Spleen (tissue), 11 donors: ENCODE data around the gene MPDU1. TPM values are rescaled to one million over a fixed set of nuclear protein-coding genes. Genes with fewer than 3 reads are reported as not detected.
A peak's percentile ranks its signal among the peaks of the same experiment; 100 is the strongest.

ENCODE experiments used
- DNase-seq: peaks from one replicate; pipeline ENCODE4 v3.0.0-alpha.2; 2020
- H3K27ac ChIP-seq, 8 donors: fragments of 200-600 bp; sonication (generic) in 7 of 8; 1 replicate in 4 of 8; 2 replicates in 4 of 8; pipeline versions ENCODE4 v1.5.0 to v1.8.0; 2016 to 2021; ENCODE audit warnings: inconsistent platforms in 4 of 8, mild to moderate bottlenecking in 4 of 8, moderate library complexity in 1 of 8
- H3K27me3 ChIP-seq, 7 donors: fragments of 200-600 bp; sonication (generic) in 6 of 7; replicated peaks in 1 of 7; 1 replicate in 4 of 7; 2 replicates in 3 of 7; pipeline versions ENCODE4 v1.5.0 to v1.8.0; 2016 to 2021; ENCODE audit warnings: inconsistent platforms in 3 of 7, mild to moderate bottlenecking in 1 of 7
- H3K36me3 ChIP-seq, 6 donors: fragments of 200-600 bp; sonication (generic) in 5 of 6; 1 replicate in 4 of 6; 2 replicates in 2 of 6; pipeline versions ENCODE4 v1.5.0 to v1.8.0; 2016 to 2021; ENCODE audit warnings: inconsistent platforms in 2 of 6
- H3K4me1 ChIP-seq, 6 donors: fragments of 200-600 bp; sonication (generic) in 5 of 6; 1 replicate in 3 of 6; 2 replicates in 3 of 6; pipeline versions ENCODE4 v1.5.0 to v1.8.0; 2016 to 2021; ENCODE audit warnings: inconsistent platforms in 3 of 6
- H3K4me3 ChIP-seq, 8 donors: fragments of 200-600 bp; sonication (generic) in 7 of 8; 1 replicate in 4 of 8; 2 replicates in 4 of 8; pipeline versions ENCODE4 v1.5.0 to v1.8.0; 2016 to 2021; ENCODE audit warnings: inconsistent platforms in 4 of 8, mild to moderate bottlenecking in 4 of 8, moderate library complexity in 2 of 8
- H3K9me3 ChIP-seq, 8 donors: fragments of 200-600 bp; sonication (generic) in 7 of 8; 1 replicate in 4 of 8; 2 replicates in 4 of 8; pipeline versions ENCODE4 v1.5.0 to v1.8.0; 2016 to 2021; ENCODE audit warnings: inconsistent platforms in 4 of 8
- POLR2A ChIP-seq, 3 donors: fragments of 450-650 bp; IDR thresholded peaks; one replicate each; pipeline ENCODE4 v1.5.1; 2017; ENCODE audit warnings: antibody characterized with exemption in 3 of 3, mild to moderate bottlenecking in 1 of 3
- POLR2AphosphoS5 ChIP-seq, 3 donors: sonication (generic); formaldehyde crosslinking; IDR thresholded peaks; one replicate each; pipeline ENCODE4 v1.5.1; 2017; ENCODE audit warnings: antibody characterized with exemption in 3 of 3
- WGBS, 5 donors: extraction: QIAGEN DNeasy Blood & Tissue Kit in 3 of 5; methylation state at CpG; one replicate each; pipeline versions ENCODE4 v1.1.5 to v1.1.7; 2013 to 2018; 5-methylcytosine and 5-hydroxymethylcytosine counted together
- intact Hi-C: fragments of 100-400 bp; cut with DNase I; formaldehyde crosslinking; loops from one replicate; pipeline ENCODE4 v1.15.0; 2023; ENCODE audit warnings: low total_unique reads
- polyA plus RNA-seq, 3 donors: library from polyadenylated mRNA; stranded (reverse); fragments of 200-250 nt; gene quantifications; one replicate each; pipeline ENCODE4 v1.2.1, GENCODE V29; 2013
- total RNA-seq, 7 donors: library from RNA; depleted of rRNA in 3 of 7; stranded (reverse); fragments of >200 nt in 3 of 7; fragmentation: NEBNext Ultra II Directional in 4 of 7; extraction: Animal tissue kit (Norgen Biotek cat#: 25700) in 4 of 7; gene quantifications; one replicate each; pipeline versions ENCODE4 v1.1.0 to v1.2.1, GENCODE V29; 2016 to 2021
- TF ChIP-seq, protein P1 (sequence below), 11 experiments: fragments of 200-600 bp in 7 of 11; fragments of 450-650 bp in 4 of 11; sonication (generic) in 4 of 11; IDR thresholded peaks in 8 of 11; conservative IDR thresholded peaks in 3 of 11; 1 replicate in 7 of 11; 2 replicates in 4 of 11; pipeline versions ENCODE4 v1.4.0 to v1.8.0; 2016 to 2021; ENCODE audit warnings: antibody characterized with exemption in 11 of 11, inconsistent platforms in 4 of 11, mild to moderate bottlenecking in 1 of 11
- donor health status: healthy with polysubstance abuse.
- donor health status: DM: no; HTN: no; CAD: no; lungs with moderate emphysema.
- donor health status: DM: no; HTN: no; CAD: no.
- donor health status: Bipolar disorder and iron deficiency.
- donor health status: healthy.
- donor health status: DM: no; HTN: no; CAD: no.
- donor health status: DM: yes; HTN: yes; CAD: no.

The MPDU1 gene
- total and polyA plus RNA-seq, 10 donors: 35.5 to 163 (median 55.4) TPM

DNA sequence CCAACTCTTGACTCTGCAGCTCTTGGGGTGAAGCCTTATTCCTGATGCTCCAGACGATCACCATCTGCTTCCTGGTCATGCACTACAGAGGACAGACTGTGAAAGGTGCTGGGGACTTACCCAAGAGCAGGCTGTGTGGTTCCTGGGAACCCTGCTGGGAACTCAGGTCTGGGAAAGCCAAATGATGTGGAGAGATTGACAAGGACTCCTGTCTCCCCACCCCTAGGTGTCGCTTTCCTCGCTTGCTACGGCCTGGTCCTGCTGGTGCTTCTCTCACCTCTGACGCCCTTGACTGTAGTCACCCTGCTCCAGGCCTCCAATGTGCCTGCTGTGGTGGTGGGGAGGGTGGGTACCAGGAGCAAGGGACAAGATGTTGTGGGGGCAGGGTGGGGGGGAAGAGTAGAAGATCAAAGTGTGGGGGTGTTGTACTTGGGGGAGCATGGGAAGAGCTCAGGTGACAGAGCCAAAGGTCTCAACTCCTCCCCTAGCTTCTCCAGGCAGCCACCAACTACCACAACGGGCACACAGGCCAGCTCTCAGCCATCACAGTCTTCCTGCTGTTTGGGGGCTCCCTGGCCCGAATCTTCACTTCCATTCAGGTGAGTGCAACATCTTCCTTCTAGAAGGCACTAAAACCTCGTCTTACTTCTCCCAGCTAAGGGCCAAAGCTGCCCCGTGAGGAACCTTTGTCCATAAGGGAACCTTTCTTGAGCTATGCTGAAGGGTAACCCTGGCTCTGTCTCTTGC is 3.2 kb downstream of the MPDU1 start:
- H3K4me1 ChIP-seq: peaks cover 34 to 73% (median 51%) of the 10 kb centered on the region in 6 donors
- H3K4me3 ChIP-seq: no peak overlapping the region
- no peak for TF ChIP-seq POLR2A (IDR thresholded peaks at IDR 0.05)
- TF ChIP-seq, protein P1, sequence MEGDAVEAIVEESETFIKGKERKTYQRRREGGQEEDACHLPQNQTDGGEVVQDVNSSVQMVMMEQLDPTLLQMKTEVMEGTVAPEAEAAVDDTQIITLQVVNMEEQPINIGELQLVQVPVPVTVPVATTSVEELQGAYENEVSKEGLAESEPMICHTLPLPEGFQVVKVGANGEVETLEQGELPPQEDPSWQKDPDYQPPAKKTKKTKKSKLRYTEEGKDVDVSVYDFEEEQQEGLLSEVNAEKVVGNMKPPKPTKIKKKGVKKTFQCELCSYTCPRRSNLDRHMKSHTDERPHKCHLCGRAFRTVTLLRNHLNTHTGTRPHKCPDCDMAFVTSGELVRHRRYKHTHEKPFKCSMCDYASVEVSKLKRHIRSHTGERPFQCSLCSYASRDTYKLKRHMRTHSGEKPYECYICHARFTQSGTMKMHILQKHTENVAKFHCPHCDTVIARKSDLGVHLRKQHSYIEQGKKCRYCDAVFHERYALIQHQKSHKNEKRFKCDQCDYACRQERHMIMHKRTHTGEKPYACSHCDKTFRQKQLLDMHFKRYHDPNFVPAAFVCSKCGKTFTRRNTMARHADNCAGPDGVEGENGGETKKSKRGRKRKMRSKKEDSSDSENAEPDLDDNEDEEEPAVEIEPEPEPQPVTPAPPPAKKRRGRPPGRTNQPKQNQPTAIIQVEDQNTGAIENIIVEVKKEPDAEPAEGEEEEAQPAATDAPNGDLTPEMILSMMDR (IDR thresholded peaks at IDR 0.05 in 8 of 11, conservative IDR thresholded peaks at IDR 0.05 in 3 of 11): no peak
- TF ChIP-seq POLR2AphosphoS5 (IDR thresholded peaks at IDR 0.05): no peak
- no peak for DNase-seq
- peaks cover 0 to 70% (median 22%) of the 10 kb centered on the region in 6 donors for H3K36me3 ChIP-seq
- no peaks in the 10 kb centered on the region for H3K27me3 ChIP-seq
- WGBS, 5 donors: 74 to 86% (median 78%) methylated on average over 9 of the region's 9 CpGs
- no peaks in the 10 kb centered on the region for H3K9me3 ChIP-seq
- H3K27ac ChIP-seq: peak overlapping the region in 1 of 8 donors; percentile 39
- intact Hi-C loops: no loop called here

DNA sequence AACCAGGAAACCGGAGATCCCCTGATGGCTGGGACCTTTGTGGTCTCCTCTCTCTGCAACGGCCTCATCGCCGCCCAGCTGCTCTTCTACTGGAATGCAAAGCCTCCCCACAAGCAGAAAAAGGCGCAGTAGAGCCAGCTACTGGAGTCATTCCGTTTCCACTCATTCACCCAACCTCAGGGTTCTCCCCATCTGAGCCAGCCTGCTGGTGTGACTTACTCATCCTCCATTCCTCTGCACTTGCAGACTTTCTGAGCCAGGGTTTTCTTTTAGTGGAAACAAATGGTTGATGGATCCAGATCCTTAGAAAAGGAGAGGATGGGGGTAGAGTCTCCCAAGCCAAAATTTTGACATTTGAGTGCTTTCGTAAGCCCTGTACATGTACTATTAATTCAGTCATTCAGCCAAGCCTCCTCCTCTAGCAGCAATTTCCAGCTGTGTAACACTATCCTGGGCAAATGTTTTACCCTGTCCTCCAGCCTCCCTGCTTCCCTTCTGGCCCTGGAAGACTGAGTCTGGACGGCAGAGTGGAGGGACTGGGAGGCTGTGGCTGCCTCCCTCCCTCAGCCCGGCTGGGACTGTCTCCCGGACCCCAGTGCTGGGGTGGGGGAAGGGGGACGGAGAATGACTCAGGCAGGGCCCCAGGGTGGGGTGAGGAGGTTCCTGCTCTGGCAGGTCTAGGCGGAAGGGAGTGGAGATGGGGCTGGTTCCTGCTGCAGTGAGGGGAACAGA is 3.9 kb downstream of the MPDU1 start:
- H3K9me3 ChIP-seq: no peaks in the 10 kb centered on the region
- WGBS, 5 donors: 65 to 80% (median 76%) methylated on average over 10 to 12 of the region's 12 CpGs
- TF ChIP-seq, protein P1 (IDR thresholded peaks at IDR 0.05 in 8 of 11, conservative IDR thresholded peaks at IDR 0.05 in 3 of 11): no peak
- TF ChIP-seq POLR2A (IDR thresholded peaks at IDR 0.05) (no peak), POLR2AphosphoS5 (IDR thresholded peaks at IDR 0.05) (peak in 1 of 3 donors; percentile 30)
- peaks cover 0 to 72% (median 30%) of the 10 kb centered on the region in 6 donors for H3K36me3 ChIP-seq
- no peak for DNase-seq
- H3K4me1 ChIP-seq: peaks cover 26 to 65% (median 44%) of the 10 kb centered on the region in 6 donors
- H3K27ac ChIP-seq: peak overlapping the region in 1 of 8 donors; percentile 39
- H3K4me3 ChIP-seq: no peak overlapping the region
- intact Hi-C loops: no loop called here
- no peaks in the 10 kb centered on the region for H3K27me3 ChIP-seq

DNA sequence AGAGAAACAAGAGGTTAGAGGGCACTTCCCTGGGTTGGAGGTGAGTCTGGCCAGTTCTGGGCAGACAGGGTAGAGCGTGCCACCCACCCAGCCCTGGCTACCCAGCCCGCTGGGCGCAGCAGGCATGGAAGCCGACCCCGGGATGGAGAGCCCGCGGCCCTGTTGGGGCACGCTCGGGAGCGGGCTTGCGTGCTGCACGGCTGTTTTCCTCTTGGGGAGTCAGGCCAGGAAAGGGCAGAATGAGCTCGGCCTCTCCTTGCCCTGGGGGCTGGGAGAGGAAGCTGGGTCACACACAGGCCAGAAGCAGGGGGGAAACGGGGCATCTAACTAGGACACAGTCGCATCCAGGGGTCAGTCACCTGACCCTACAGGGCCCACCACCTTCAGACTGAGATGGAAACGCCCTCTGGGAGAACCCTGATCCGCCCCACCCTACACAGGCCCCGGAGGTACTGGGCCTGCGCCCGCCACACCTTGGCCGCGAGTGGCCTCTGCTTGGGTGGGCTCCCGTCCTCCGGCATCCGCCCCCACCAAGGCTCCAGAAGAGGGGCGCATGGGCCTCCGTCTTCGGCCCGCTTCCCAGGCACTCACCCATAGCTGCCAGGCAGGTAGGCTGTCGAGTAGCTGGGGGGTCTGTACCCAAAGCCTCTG is 5.0 kb downstream of the MPDU1 start:
- DNase-seq: no peak
- Histone ChIP-seq H3K27me3 (no peaks in the 10 kb centered on the region), H3K36me3 (peaks cover 0 to 79% (median 40%) of the 10 kb centered on the region in 6 donors), H3K4me3 (peak overlapping the region in 2 of 8 donors; percentile 8 to 32), H3K9me3 (no peaks in the 10 kb centered on the region), H3K4me1 (peaks cover 19 to 57% (median 36%) of the 10 kb centered on the region in 6 donors), H3K27ac (peak overlapping the region in 1 of 8 donors; percentile 39)
- WGBS, 5 donors: 75 to 89% (median 85%) methylated on average over 16 to 30 of the region's 30 CpGs
- intact Hi-C loops: no loop called here
- TF ChIP-seq POLR2A (IDR thresholded peaks at IDR 0.05) (no peak), POLR2AphosphoS5 (IDR thresholded peaks at IDR 0.05) (no peak)
- TF ChIP-seq, protein P1 (IDR thresholded peaks at IDR 0.05 in 8 of 11, conservative IDR thresholded peaks at IDR 0.05 in 3 of 11): no peak
